Lower leg skin (tissue), 4 donors: Measurements from ENCODE around the gene CACNA1D. TPM values are rescaled to one million over a fixed set of nuclear protein-coding genes. Genes with fewer than 3 reads are reported as not detected.

ENCODE experiments used
- DNase-seq, 2 donors: peaks; one replicate each; pipeline ENCODE4 v3.0.0-alpha.2; 2019; ENCODE audit warnings: low spot score in 2 of 2
- H3K4me3 ChIP-seq: fragments of 200-600 bp; sonication (generic); 2 replicates; pipeline ENCODE4 v1.5.1; 2017; ENCODE audit warnings: mild to moderate bottlenecking, low read depth; ENCODE audit not compliant: poor library complexity, severe bottlenecking
- POLR2A ChIP-seq, 2 donors: fragments of 450-650 bp; IDR thresholded peaks; one replicate each; pipeline ENCODE4 v1.6.1; 2016 to 2017; ENCODE audit warnings: antibody characterized with exemption in 2 of 2, mild to moderate bottlenecking in 1 of 2, moderate library complexity in 1 of 2
- WGBS, 2 donors: methylation state at CpG; one replicate each; pipeline ENCODE4 v1.1.5; 2018; 5-methylcytosine and 5-hydroxymethylcytosine counted together
- intact Hi-C: fragments of 100-400 bp; cut with DNase I; formaldehyde crosslinking; loops from one replicate; pipeline ENCODE4 v1.15.0; 2023; ENCODE audit warnings: low total_unique reads
- total RNA-seq, 4 donors: library from RNA; depleted of rRNA; stranded (reverse); fragments of >200 nt; gene quantifications; one replicate each; pipeline ENCODE4 v1.1.0, GENCODE V29; 2016
- TF ChIP-seq, protein P1 (sequence below), 3 donors: fragments of 450-650 bp; IDR thresholded peaks; one replicate each; pipeline ENCODE4 v1.5.1; 2016; ENCODE audit warnings: antibody characterized with exemption in 3 of 3, mild to moderate bottlenecking in 3 of 3, moderate library complexity in 2 of 3

CACNA1D gene
- total RNA-seq, 4 donors from 2014 or later, result 2.4 to 12.5 (median 5.6) TPM

DNA sequence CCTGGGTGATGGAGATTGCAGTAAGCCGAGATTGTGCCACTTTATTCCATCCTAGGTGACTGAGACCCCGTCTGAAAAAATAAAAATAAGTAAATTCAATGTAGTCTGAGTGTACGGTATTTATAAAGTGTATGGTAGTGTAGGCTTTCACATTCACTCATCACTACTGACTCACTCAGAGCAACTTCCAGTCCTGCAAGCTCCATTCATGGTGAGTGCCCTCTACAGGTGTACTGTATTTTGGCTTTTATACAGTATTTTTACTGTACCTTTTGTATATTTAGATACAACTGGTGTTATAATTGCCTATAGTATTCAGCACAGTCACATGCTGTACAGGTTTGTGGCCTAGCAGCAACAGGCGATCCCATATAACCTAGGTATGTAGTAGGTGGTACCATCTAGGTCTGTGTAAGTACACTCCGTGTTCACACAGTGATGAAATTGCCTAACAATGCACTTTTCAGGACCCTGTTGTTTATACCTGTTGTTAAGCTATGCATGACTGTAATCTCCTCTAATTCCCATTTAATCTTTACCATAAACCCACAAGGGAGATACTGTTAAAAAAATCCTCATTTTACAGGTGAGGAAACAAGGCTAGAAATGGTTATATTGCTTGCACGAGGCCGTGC lies 19.3 kb downstream of the CACNA1D start:
- H3K4me3 ChIP-seq, result no peak overlapping the region
- intact Hi-C loops, result no loop called here
- 90 to 94% methylated on average over 7 of the region's 7 CpGs for WGBS, 2 donors
- TF ChIP-seq POLR2A (IDR thresholded peaks at IDR 0.05), result no peak
- TF ChIP-seq, protein P1, sequence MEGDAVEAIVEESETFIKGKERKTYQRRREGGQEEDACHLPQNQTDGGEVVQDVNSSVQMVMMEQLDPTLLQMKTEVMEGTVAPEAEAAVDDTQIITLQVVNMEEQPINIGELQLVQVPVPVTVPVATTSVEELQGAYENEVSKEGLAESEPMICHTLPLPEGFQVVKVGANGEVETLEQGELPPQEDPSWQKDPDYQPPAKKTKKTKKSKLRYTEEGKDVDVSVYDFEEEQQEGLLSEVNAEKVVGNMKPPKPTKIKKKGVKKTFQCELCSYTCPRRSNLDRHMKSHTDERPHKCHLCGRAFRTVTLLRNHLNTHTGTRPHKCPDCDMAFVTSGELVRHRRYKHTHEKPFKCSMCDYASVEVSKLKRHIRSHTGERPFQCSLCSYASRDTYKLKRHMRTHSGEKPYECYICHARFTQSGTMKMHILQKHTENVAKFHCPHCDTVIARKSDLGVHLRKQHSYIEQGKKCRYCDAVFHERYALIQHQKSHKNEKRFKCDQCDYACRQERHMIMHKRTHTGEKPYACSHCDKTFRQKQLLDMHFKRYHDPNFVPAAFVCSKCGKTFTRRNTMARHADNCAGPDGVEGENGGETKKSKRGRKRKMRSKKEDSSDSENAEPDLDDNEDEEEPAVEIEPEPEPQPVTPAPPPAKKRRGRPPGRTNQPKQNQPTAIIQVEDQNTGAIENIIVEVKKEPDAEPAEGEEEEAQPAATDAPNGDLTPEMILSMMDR (IDR thresholded peaks at IDR 0.05), result no peak
- DNase-seq, result no peak

DNA sequence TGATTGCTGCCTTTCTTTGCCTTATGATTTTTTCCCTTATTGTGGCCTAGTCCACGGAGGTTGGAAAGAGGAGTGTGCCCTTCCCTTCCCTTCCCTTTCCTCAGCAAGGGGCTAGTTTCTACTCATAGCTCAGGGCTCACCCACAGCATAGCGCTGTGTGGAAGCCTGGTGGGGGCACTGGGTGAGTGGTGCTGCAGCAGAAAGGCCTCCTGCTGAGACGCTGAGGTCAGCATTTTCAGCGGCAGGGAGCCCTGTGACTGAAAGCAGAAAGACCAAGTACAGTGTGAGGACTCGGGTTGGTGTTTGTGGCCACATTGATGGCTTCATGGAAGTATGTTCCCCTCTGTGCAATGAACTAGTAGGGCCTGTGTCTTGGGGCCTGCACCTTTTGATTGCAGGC lies 21.9 kb downstream of the CACNA1D start:
- intact Hi-C loops, result no loop called here
- TF ChIP-seq POLR2A (IDR thresholded peaks at IDR 0.05), result no peak
- TF ChIP-seq, protein P1 (IDR thresholded peaks at IDR 0.05), result no peak
- H3K4me3 ChIP-seq, result no peak overlapping the region
- WGBS, 2 donors, result 85 to 86% methylated on average over 5 of the region's 5 CpGs
- DNase-seq, result no peak

DNA sequence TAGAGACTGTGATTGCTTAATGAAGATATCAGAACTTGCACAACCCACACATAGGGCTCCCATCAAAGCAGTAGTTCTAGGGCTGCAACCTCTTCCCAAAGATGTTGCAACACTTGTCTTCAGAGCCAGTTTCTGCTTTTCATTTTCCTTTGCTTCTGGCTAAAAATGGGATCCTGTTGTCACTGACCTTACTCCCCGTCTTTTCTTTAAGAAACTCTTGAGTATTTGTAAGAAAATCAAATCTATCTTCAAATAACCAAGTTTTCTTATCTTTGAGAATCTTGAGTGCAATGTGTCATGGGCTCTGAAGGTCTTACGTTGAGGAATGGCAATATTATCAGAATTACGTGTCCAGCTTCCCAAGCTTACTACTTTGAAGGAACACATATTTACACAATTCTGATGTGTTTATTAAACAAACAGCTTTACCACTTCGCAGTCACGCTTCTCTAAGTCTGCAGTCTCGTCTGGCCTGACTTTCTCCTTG lies 24.1 kb downstream of the CACNA1D start:
- H3K4me3 ChIP-seq, result no peak overlapping the region

DNA sequence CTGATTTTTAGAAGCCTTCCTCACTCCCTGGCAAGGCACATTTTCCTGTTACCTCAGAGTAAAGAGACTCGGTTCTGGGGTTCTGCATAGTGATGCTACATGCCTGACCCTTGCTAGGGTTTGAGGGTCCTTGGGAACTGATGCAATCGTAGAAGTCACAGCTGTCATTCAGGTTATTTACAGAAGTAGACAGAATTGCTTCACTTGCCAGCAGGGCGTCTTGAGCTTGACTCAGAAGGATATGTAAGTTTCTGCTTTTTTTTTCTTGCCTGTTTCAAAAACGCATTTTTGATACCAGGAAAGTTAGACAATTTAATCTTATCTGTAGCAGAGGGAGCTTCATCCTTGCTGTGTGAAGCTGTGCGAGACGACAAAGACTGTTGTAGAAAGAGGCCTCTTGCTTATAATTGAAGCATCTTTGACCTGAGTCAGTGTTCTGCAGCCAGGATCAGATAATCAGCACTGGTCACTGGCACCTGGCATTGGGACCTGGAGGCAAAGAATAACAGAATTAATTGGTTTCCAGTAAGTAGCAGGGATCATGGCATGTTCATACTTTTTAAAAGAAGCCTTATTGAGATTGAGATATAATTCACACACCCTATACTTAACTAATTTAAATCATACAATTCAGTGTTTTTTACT lies 24.8 kb downstream of the CACNA1D start:
- no peak for TF ChIP-seq POLR2A (IDR thresholded peaks at IDR 0.05)
- TF ChIP-seq, protein P1 (IDR thresholded peaks at IDR 0.05), result no peak
- DNase-seq, result no peak
- 75 to 79% methylated on average over 6 of the region's 6 CpGs for WGBS, 2 donors
- no peak overlapping the region for H3K4me3 ChIP-seq
- intact Hi-C loops, result no loop called here

More for the DNA sequence above, 24.1 kb downstream of the CACNA1D start:
- intact Hi-C loops, result no loop called here
- no peak for DNase-seq
- TF ChIP-seq, protein P1 (IDR thresholded peaks at IDR 0.05), result no peak
- TF ChIP-seq POLR2A (IDR thresholded peaks at IDR 0.05), result no peak
- WGBS, 2 donors, result 66 to 71% methylated on average over 6 of the region's 6 CpGs

DNA sequence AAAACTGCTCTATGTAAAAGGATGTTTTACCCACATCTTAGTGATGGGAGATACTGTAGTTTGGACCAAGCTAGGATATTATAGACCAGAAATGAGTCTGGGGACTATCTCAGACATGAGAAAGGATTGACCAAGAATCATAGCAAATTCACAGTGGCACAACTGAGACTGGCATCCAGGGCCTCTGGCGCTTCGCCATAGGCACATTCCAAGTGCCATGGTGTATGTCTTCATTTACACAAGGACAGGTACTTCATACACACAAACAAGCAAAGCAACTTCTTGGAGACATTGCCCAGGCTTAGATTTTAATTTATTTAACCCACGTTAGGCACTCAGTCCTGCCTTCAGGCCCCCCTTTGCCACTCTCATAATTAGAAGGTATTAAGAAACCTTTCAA lies 28.9 kb downstream of the CACNA1D start:
- no peak for DNase-seq
- intact Hi-C loops, result no loop called here
- WGBS, 2 donors, result 87 to 92% methylated on average over 3 of the region's 3 CpGs
- H3K4me3 ChIP-seq, result no peak overlapping the region
- TF ChIP-seq, protein P1 (IDR thresholded peaks at IDR 0.05), result no peak
- TF ChIP-seq POLR2A (IDR thresholded peaks at IDR 0.05), result no peak
